ENCODE measurements around the gene BCAS4.

DNA sequence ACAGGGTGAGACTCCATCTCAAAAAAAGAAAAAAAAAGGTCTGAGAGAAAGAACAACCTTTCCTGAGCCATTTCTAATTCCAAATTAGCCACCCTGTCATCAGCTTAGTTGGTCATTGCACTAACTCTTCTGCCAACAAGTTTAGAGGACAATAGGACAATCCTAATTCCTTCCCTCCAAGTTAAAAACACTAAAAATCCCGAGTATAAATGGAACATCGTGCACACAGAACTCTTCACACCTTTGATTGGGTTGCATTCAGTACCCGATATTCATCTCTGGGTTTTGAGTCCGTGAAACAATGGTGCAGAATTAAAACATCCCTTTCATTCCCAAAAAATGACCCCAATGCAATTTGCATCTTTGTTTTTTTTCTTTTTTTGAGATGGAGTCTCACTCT lies 40.4 kb upstream of the BCAS4 start:
- TF ChIP-seq, protein P1, sequence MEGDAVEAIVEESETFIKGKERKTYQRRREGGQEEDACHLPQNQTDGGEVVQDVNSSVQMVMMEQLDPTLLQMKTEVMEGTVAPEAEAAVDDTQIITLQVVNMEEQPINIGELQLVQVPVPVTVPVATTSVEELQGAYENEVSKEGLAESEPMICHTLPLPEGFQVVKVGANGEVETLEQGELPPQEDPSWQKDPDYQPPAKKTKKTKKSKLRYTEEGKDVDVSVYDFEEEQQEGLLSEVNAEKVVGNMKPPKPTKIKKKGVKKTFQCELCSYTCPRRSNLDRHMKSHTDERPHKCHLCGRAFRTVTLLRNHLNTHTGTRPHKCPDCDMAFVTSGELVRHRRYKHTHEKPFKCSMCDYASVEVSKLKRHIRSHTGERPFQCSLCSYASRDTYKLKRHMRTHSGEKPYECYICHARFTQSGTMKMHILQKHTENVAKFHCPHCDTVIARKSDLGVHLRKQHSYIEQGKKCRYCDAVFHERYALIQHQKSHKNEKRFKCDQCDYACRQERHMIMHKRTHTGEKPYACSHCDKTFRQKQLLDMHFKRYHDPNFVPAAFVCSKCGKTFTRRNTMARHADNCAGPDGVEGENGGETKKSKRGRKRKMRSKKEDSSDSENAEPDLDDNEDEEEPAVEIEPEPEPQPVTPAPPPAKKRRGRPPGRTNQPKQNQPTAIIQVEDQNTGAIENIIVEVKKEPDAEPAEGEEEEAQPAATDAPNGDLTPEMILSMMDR (IDR thresholded peaks at IDR 0.05) = no peak
- no peak for TF ChIP-seq POLR2A (IDR thresholded peaks at IDR 0.05)

Measured in breast epithelium (tissue), 3 donors.